ENCODE results near the gene PHACTR3. TPM values are rescaled to one million over a fixed set of nuclear protein-coding genes. Genes with fewer than 3 reads are reported as not detected.

The PHACTR3 gene
- total RNA-seq, 1 experiment from 2014 or later: 0.12 TPM

- DNase-seq (ENCODE audit: low read depth): no peak
Measured at GRCh38 chr20:59670786-59671492, 66.6 kb downstream of the PHACTR3 start.

GRCh38 chr20:59671661-59672471 is 67.5 kb downstream of the PHACTR3 start:
- DNase-seq (ENCODE audit: low read depth): no peak

DNA sequence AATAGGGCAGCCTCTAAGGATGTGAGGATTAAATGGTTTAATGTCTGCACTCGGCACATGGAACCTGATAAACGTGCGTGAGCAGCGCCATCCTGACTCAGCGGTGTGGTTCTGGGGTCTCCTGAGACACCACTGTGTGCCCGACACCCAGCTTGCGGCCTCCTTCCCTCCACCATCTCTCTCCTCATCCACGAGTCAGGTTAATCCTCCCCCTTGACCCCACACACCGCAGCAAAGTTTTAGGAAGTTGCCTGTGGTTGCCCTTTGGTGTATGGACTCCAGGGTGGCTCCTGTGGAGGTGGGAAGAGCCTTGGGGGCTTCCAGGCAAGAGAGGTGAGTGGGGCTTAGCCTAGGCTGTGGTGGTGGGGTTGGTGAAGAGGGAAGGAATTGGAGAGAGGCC is 68.2 kb downstream of the PHACTR3 start:
- DNase-seq (ENCODE audit: low read depth): no peak

GRCh38 chr20:59673288-59673997 is 69.1 kb downstream of the PHACTR3 start:
- DNase-seq (ENCODE audit: low read depth): no peak

DNA sequence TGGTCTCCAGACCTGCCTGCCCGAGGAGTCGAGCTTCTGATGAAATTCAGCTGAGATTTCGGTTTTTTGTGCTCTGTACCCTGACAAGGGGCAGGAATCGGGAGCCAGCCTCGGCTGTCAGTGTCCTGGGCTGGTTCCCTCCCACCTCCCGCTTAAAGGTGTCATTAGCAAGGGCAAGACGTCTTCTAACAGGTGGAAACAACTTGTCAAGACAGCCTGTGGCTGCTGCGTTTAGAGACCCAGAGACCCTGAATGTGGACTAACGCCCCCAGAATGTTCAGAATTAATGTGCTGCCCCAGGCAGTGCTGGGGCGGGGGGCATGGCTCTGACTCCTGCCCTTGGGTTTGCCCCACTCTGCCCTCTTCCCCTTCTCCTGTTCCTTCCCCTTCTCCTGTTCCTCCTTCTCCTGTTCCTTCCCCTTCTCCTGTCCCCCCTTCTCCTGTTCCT is 69.7 kb downstream of the PHACTR3 start:
- no peak for DNase-seq (ENCODE audit: low read depth)

- DNase-seq (ENCODE audit: low read depth): no peak
Measured at GRCh38 chr20:59676126-59676850, 71.9 kb downstream of the PHACTR3 start.

GRCh38 chr20:59676851-59677182 is 72.5 kb downstream of the PHACTR3 start:
- DNase-seq (ENCODE audit: low read depth): peak; percentile 15

DNA sequence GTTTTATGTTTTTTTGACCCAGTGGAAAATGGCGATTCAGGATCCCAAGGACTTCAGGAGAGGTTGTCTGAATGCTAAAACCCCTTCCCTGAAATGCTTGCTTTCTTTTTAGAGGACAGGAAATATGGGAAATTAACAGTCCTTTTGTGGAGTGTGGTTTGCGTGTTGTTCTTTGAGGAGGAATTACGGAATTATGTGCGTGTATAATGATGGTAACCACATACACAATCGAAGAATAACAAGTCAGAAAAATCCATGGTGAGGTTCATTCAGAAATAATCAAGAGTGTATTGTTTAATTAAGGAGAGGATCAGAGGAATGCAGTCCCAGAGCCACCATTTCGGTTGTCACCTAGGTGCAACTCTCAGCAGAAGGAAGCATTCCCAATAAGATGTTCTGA is 73.2 kb downstream of the PHACTR3 start:
- no peak for DNase-seq (ENCODE audit: low read depth)

DNA sequence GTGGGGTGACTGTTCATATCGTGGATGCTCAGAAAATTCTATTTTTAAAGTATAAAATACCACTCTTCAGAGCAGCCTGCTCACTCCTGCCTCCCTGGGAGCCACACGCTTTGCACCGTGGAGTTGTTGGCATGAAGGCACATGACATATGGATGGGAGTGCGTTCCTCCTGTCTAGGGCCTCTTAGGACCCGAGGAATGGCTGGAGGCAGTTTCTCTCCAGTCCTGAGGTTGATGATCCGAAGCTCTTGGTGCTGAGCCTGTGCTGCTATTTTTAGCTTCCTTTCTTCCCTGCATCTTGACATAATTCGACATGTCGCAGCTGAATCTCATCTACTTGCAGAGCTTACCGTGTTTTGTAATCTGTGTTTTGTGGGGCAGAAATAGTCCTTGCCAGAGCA is 73.9 kb downstream of the PHACTR3 start:
- no peak for DNase-seq (ENCODE audit: low read depth)

GRCh38 chr20:59678951-59679350 is 74.6 kb downstream of the PHACTR3 start:
- no peak for DNase-seq (ENCODE audit: low read depth)

GRCh38 chr20:59680148-59680650 is 75.9 kb downstream of the PHACTR3 start:
- DNase-seq (ENCODE audit: low read depth): no peak

DNA sequence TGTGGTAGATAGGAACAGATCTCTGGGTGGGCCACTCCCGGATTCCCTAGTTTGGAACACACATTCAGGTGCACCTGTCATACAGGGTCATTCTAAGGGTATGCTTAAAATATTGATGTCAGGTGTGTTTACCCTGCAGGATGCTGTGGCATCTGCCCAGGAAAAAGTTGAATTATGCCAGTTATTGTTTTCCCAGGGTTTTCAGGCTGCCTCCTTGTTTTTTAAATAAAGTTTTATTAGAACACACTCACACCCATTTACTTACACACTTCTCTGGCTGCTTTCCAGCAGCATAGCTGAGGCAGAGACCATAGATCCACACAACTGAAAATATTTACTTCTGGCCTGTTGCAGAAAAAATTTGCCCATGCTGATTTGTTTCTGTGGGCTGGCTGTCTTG is 76.5 kb downstream of the PHACTR3 start:
- DNase-seq (ENCODE audit: low read depth): no peak

DNA sequence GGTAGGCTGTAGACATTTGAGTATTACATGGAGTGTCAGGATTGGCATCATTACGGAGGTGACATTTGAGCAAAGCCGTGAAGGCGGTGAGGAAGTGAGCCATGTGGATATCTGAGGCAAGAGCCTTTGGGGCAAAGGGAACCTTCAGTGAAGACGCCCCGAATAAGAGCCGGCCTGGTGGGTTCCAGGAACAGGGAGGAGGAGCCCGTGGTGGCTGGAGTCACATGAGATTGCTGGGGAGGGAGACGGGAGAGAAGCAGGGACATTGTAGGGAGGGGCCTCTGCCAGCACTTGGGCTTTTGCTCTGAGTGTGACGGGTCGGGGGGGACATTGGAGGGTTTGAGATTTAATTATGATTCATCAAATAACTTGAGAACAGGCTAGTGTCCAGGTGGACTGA is 78.3 kb downstream of the PHACTR3 start:
- DNase-seq (ENCODE audit: low read depth): no peak

GRCh38 chr20:59683181-59683580 is 78.8 kb downstream of the PHACTR3 start:
- DNase-seq (ENCODE audit: low read depth): no peak

DNA sequence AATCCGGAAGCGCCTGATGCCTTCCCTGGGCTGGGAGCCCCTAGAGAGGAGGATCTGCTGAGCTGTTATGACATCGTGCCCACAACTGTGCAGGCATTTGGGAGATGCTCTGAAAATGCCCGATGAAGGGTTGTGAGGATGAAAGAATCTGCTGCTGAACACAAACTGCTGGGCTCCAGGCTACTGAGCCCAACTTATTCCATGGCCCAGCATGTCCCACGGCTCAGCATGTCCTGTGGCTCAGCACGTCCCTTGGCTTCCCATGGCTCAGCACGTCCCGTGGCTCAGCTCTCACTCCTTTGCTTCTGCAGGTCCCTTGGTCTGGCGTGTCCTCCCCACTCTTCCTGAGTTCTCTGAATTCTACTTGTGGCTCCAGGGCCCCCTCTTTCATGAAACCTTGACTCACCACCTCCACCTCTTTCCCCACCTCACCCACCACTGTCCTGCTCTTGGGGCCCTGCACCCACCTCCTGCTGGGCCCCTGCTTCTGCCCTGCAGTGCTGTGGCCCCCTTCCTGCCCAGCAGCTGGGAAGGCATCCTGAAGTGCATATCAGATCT is 80.4 kb downstream of the PHACTR3 start:
- DNase-seq (ENCODE audit: low read depth): no peak

- no peak for DNase-seq (ENCODE audit: low read depth)
Measured at GRCh38 chr20:59686404-59687346, 82.3 kb downstream of the PHACTR3 start.

- no peak for DNase-seq (ENCODE audit: low read depth)
Measured at GRCh38 chr20:59688356-59688755, 84.0 kb downstream of the PHACTR3 start.

DNA sequence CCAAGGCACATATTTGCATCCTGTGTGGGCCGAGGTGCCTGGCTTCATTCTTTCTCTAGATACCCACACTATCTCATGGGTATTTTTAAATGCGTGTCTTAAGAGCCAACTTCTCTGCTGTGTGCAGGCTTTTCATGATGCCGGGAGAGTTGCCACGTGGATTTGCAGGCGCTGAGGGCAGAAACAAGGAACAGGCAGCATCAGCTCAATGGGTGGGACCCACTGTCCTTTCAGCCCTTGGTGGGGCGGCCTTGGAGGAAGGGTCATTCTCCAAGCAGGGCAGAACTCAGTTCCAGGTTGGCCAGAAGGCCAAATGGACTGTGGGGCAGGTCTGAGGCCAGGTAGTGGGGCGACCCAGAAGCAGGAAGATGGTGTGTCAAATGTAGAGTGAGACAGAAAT is 84.7 kb downstream of the PHACTR3 start:
- no peak for DNase-seq (ENCODE audit: low read depth)

DNA sequence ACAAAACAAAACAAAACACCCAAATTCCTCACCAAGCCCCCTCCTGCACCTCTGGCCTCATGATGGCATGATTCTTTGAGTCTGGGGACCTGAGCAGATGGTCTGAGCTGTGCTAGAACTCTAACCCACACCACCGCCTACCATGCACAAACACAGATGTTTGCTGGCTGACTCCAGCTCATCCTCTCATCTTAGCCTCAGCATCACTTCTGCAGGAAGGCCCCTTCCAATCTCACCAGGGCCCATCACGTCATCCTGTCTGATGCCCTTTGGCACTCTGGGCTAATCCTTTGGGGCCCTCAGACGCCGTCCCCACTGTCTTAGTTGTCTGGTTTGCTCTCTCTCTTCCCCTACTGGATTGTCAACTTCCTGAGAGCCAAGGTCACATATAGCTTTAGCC is 85.8 kb downstream of the PHACTR3 start:
- no peak for DNase-seq (ENCODE audit: low read depth)

DNA sequence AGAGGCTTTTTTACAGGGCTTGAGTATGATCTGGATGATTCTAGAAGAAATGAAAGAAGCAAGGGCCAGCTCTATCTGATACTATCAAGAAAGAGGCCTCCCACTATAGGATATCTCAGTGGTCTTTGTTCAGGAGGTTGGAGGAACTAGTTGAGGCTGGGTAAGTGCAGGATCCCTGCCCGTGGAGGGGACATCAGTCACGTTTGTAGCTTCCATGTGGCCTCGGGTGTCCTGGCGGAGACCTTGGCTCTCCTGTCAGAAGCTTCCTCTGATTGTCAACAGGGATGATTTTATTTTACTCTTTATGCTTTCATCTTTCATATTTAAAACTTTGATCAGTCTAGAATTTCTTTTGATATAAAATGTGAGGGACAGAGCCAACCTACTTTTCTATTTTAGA is 86.6 kb downstream of the PHACTR3 start:
- DNase-seq (ENCODE audit: low read depth): no peak
